HCEC 1CT (cell line): Measurements from ENCODE around the gene FOXN3.
A peak's percentile ranks its signal among the peaks of the same experiment; 100 is the strongest.

Source experiments
- DNase-seq: peaks from one replicate; pipeline ENCODE4 v3.0.0-alpha.2; 2017

Gene FOXN3

DNA sequence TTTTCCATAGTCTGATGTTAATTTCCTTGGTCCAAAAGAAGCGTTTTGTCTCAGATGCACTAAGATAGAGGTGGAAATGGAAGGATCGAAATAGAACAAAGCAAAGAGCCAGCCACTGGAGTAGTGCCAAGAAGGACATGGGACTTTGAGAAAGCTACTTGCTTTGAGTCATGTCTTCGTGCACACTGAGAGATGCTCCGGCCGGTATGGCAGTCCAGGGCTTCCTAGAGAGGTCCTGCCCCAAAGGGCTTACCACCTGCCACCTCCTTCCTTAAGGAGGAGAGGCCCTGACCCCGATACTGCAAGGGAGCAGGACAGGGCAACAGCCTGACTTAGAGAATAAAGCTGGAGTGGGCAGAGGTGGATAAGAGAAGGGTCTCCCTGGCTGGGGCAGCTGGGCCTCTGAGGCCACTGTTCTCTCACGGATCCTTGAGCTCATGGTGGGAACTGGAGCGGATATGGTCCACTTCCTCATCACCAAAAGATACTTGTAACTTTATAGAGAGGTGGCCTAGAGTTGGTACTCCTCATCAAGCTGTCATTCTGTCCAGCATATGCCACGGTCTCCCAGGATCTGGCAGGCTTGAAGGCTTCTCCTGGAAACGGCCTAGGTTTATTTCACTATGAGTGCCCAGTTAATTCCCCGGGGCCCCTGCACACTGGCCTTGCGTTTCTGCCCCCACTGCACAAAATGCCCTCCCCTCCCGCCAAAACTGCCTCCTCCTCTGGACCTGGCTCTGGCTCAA, 57.4 kb downstream of the FOXN3 start:
- no peak for DNase-seq

DNA sequence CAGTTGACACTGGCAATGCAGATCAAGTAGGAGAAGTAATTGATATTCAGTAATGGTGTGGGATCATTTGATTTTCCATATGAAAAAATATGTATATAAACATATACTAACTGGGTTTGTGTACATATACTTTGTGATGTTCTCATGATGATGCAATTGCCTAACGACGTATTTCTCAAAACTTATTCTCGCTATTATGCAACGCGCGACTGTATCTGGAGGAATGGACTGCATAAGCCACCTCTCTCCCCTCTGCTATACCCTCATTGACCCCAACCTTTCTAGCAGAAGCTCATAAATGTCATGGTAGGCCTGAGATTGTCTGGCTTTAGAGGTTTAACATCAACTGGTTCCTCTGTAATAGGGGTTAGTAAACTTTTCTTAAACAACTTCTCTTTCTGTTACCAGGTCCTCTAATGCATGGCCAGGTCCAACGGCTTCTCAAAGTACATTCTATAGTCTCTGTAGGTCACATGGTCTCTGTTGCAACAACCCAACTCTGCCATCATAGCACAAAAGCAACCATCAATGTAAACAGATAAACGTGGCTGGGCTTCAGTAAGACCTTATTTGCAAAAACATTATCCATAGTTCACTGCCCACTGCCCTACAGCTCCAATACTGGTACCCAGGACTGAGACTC, 59.3 kb downstream of the FOXN3 start:
- DNase-seq: no peak

DNA sequence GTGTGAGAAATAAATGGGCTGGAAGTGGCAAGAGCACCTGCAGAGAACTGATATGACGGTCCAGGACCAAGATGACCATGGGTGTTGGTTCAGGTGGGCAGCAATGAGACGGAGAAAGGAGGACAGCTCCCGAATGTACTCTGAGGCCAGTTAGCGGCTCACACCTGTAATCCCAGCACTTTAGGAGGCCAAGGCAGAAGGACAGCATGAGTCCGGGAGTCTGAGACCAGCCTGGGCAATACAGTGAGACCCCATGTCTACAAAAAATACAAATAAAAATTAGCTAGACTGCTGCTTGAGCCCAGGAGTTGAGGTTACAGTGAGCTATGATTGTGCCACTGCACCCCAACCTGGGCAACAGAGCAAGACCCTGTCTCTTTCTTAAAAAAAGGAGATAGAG, 60.1 kb downstream of the FOXN3 start:
- DNase-seq: no peak

DNA sequence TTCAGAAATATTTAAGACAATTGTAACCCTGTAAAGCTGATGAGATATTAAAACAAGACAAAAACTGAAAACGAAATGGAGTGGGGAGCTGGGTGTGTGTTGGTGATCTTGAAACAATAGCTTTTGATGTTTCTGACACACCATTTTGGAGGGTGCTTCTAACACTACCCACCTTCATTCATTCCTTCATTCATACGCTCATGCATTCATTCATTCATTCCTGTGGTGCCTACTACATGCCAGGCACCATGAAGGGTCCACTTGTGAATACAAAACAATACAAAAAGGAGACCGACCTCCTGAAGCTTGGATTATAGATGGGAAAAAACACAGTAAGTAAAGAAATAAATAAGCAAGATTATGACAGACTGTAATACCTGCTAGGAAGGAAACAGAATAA, 60.5 kb downstream of the FOXN3 start:
- DNase-seq: no peak

DNA sequence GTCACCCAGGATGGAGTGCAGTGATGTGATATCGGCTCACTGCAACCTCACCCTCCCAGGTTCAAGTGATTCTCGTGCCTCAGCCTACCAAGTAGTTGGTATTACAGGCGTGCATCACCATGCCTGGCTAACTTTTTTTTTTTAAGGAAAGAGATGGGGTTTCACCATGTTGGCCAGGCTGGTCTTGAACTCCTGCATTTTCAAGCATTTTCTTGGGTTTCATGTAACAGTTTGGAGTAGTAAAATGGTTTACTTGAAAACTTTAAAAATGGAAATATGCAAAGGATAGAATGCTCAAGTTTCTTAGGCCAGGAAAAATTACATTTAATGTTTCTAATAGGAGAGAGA, 63.3 kb downstream of the FOXN3 start:
- DNase-seq: no peak

DNA sequence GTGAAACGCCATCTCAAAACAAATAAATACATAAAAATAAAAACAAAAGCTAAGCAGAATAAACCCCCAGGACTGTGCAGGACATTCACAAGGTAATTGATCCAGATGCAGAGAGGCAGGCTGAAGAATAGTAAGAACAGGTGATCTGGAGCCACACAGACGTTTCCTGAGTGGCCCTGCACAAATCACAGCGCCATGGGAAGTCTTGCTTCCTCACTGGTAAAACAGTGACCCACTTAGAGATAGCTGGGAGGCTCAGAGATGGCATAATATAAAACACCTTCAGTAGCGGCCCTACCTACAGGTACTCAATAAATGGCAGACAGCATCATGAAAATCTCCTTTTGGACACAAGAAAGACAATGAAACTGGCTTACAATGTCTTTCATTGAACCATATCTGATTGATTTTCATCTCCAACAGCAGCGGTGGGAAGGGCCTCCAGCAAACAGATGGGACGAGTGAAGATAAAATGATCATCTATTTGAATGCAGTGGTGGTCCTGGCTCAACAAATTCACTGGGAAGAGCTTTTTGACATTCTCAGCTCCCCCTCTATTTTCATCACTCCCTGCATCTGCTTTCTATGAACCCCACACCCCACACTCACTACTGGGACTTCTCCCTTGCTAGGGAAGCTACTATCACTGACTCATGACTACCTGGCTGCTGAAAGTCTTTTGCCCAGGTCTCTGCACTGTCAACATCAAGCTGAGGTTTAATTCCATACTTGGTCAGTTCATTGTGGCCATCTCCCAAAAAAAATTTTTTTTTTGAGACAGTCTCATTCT, 63.9 kb downstream of the FOXN3 start:
- no peak for DNase-seq

DNA sequence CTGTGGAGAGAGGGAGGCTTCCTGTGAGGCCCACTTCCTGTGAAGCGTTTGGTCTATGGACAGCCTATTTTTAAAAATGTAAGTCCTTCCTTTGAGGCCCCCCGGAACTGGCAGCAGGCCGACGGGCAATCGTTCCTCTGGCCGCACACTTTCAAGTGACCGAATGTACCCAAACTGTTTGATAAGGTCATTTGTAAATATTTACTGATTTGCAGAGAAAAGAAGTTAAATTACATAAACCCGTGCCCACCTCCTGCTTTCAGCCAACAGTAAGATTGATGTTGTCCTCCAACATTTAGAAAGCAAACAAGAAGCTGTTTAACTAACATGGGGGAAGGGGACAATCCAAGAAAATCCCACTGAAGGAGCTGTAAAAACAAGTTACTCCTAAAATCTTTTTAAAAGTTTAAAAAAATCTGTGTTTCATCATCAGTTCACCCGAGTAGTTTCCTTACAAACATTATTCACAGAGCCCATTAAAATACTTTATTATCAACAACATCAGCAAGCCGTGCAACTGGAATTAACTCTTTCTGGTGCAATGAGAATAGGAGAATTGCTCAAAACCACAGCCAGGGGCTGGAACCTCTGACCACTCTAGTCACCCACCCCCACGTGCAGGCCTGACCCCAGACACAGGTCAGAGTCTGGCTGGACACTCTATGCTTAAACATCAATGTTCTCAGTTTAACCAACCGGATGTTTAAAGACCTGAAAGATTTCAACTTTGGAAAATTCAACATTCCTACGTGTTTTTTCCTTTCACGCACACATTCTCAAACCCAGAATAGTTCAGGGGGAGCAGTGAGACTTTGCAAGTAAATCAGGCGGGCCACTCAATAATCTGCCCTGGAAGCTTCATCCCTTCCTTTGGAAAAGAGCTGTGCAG, 65.3 kb downstream of the FOXN3 start:
- DNase-seq: peak; percentile 44

DNA sequence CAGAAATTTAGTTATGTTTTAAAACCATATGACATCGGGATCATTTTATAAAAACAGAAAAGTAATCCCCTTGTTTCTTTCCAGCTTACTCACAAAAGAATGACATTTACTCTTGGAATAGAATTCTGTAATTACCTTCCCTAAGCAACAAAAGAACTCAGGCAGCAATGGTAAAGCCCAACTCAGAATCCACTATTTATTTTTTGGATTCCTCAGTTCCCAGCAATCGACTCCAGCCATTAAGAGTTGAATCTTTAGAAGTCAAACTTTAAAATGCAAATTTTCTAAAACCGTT, 65.9 kb downstream of the FOXN3 start:
- no peak for DNase-seq

DNA sequence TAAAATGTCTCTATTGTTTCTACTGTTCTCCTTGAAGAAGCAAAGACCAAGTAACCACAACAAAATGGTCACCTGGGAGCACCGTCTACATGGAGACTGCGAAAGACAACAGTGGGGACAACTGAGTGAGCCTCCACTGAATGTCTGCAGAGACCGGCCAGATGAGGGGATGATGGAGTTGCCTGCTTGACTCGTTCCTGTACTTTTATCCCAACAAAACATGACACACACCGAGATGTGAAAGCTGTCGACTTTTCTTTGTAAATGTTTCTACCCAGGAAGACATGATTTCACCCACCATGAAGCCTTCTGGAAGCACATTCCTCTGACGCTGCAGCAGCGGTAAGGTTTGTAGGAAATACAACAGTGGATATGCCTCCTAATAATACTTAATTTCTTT, 66.9 kb downstream of the FOXN3 start:
- DNase-seq: no peak

DNA sequence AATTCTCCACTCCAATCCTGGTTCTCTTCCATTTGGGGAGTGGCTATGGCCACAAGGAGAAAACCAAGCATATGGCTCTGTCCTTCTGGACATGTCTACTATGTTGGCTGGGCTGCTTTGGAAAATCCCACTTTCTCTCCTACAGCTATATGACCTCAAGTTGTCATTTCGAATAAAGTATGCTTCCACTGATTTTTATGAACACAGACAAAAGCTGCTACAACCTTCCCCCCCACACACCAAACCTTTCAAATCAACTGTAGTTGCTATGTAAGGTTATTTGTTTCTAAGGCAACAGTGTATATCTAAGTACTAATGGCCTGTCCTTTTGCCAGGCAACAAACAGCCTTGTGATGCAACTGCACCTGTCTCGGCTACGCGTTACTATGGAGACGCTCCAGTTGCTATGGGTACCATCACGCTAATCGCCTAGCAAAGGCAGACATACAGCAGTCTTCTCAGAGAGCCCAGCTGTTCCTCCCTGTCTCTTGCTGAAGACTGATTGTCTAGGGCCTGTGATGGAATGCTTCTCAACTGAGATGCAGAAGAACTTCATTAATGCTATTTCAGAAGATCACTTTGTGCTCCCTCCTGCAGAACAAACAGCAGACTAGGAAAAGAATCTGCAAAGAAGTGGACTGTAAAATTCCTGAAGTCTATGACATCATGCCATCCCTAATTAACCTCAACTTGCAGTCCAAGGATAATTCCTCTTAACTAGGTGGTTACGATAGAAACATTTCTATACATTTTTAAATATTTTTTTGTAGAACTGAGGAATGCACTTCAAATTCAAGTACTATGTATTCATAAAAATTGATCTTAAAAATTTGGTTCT, 67.6 kb downstream of the FOXN3 start:
- DNase-seq: no peak

DNA sequence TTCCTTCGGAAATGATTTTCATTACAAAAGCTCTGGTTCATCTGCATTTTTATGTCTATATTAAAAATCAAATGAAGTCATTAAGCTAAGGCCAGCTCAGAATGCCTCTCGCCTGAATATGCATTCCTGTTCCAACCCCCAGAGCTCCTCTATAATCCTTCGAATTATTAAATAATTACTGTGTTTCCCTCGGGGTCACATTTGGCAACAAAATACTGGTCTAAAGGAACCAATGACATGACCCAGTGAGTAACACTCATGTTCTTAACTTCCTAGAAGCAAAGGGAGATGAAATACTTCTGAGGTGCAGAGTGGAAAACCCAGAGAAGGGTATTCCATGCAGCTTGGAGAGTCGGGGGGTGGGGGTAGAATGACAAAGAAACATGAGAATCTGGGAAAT, 68.3 kb downstream of the FOXN3 start:
- DNase-seq: no peak

DNA sequence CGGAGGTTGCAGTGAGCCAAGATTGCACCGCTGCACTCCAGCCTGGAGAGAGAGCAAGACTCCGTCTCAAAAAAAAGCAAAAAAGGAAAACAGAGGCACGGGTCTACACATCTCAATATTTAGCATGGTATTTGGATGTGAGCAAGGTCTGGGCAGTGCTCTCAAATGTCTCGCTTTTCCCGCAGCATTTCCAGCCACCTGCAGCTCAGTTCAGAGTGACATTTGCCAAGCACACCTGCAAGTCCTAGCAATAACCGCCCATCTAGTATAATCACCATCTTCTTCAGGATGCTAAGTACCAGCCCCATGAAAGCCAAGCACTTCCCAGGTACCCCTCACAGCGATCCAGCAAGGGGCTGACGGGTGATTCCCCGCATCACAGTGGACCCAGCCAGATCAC, 69.1 kb downstream of the FOXN3 start:
- no peak for DNase-seq

DNA sequence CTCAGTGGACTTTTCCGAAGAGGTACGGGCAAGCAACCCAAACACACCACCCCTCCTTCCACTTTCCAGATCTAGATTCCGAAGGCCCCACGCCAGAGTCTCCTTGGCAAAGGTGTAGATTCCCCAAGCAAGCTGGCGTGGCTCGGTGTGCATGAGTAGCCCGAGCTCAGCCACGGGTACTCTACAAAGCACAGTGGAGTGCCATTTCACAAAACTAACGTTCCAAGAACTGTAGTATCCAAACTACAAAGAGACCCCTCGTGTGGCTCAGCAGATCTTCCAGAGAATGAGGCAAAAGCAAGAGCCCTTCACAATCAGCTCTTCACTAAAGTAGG, 72.1 kb downstream of the FOXN3 start:
- no peak for DNase-seq

DNA sequence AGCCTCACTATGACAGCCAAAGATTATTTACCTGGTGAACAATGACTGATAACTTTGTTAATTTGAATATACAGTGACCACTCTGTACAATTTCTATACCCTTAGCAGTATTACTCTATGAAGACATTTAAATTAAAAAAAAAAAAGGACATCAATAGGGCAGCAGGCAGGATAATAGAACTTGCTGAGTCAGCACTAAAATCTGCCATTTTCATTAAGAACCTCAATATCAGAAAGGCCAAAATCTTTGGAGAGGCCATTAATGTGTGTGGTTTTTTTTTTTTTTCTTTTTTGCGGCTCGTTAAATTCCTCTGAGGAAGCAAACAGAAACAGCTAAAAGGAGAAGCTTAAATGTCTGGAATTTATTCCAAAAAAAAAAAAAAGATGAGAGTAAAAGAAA, 73.7 kb downstream of the FOXN3 start:
- no peak for DNase-seq

DNA sequence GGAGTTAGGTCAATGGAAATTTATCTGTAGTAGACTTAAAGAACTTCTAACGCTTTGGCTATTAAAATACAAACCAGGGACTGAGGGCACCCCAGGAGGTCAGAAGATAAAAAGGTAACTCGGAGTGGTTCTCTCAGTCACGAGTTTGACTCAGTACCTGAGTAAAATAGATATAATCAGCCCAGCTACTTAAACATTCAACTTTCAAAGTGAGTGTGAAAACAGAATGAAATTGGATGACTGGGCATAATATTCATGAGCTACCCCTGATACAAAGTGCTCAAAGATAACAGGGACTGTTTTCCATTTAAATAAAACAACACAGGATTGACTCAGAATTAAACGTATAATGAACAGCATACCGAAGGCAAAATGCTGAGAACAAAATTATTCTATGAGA, 75.0 kb downstream of the FOXN3 start:
- no peak for DNase-seq

DNA sequence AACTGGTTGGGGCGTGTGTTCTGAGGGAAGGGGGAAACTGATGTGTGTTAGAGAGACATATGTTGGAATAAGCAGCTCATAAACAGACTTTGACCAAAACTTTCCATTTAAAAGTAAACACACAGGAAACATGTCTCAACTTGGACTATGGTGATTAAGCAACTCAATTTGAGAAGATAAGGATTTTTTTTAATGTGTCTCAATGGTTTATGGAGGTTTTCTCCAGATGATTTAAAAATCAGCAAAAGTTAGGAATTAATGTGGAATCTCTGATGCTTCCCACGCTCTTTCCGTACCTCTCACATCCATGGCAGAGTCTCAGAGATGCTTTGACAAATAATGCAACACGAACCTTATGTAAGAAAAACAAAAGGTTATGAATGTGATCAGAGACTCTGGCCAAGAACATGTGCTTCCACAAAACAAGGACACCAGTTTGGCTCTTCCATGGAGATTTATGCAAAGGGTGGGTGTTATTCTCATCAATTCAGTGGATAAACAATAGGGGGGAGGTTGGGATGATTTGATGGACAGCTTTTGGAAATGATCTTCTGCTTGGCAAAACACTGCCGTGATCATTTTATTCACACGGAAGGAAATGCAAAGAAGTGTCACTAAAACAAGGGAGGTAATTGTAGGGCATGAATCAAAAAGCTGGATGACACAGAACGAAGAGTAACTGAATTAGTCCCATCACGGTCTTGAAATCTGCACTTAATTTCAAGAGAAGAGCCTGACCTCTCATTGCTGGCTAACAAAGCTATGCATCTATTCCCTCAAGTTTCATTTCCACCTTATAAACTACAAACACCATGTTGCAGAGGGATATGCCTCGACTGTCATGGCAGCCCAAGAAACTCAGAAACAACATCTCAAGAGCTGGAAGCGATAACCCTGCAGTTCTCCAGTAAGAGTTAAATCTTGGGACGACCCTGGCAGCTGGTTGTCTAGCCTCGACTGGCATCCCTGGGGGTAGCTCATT, 76.5 kb downstream of the FOXN3 start:
- peak; percentile 22 for DNase-seq

DNA sequence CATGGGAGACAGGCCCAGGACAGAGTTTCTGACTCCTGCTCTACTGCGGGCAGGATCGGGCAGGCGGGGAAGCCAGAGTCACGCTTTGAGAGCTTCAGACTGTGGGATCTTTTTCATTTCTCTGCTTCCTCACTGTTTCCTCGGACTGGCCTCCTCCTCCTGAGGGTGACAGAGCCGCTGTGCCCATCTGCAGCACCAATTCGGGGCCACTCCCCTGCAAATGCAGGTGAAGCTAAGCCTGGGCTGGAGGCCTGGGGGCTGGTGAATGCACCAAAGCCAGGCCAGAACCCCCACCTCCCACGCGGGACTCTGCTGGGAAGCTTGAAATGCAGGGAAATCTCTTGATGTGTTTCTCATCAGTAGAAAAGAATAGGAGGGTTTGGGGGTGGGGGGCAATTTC, 77.5 kb downstream of the FOXN3 start:
- DNase-seq: no peak

DNA sequence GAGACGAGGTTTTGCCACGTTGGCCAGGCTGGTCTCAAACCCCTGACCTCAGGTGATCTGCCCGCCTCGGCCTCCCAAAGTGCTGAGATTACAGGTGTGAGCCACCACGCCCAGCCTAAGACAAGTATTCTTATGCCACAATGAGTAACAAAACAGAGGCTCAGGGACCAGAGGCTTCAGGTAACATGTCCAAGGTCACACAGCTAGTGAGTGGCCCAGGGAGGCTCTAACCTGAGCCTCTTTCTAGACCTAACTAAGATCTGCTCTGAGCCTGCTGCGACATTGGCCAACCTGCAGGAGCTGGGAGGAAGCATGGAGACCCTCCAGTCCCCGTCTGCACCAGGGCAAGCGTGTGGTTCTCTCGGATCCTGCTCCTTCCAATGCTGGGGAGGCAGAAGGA, 77.9 kb downstream of the FOXN3 start:
- no peak for DNase-seq

DNA sequence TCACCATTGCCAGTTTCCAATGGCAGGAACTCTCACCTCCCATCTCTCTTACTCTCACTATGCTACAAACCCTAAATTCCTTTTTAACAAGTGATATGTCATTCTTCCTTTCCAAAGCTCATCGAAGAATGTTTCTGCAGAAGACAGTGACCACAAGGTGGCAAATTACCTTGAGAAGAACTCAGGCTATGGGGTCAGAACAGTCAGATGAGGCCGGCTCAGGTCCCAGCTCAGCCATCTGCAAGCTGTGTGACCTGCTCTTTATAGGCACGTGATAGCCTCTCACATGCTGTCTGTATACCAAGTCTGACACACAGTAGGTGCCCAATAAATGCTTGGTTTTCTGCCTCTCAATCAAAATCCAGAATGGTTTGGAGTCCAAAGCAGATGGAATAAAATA, 80.7 kb downstream of the FOXN3 start:
- no peak for DNase-seq

DNA sequence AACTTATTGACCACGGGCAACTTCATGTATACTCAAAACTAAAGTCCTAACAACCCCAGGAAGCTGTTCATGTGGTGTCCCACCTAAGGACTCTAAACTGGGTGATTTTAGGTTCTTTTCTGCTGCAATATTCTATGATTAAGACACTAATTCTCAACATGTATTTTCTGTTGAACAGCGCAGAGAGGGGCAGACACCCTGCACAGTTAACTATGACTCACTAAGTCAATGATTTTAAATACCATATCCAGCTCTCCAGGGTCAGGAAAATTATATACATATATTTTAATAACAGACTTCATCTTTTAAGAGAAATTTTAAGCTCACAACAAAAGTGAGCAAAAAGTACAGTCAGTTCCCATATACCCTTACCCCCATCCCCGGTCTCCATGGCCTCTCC, 85.0 kb downstream of the FOXN3 start:
- peak; percentile 23 for DNase-seq

DNA sequence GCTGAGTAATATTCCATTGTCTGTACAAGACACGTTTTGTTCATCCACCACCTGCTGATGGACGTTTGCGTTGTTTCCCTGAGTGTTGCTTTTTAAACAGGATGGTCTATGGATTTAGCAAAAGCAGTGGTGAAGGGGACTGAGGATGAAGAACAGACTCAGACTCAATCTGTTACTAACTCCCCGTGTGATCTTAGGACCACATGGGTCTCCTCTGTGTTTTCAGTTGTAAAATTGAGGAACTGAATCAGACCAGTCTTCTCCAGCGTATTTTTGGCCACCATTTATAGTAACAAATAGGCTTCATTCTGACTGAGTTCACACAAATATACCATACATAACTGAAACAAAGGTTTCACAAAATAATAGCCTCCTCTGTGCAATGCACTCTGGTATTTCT, 85.6 kb downstream of the FOXN3 start:
- no peak for DNase-seq
